Measurements from ENCODE around the gene ME3. TPM values are rescaled to one million over a fixed set of nuclear protein-coding genes. Genes with fewer than 3 reads are reported as not detected.
"Not testable (repeated sequence)": the region's sequence is repeated elsewhere in the genome, so short reads cannot be mapped to it uniquely, and the experiment has no call there.

Gene ME3
- total RNA-seq, 2 donors from 2014 or later = 13.8 to 20.3 TPM

DNA sequence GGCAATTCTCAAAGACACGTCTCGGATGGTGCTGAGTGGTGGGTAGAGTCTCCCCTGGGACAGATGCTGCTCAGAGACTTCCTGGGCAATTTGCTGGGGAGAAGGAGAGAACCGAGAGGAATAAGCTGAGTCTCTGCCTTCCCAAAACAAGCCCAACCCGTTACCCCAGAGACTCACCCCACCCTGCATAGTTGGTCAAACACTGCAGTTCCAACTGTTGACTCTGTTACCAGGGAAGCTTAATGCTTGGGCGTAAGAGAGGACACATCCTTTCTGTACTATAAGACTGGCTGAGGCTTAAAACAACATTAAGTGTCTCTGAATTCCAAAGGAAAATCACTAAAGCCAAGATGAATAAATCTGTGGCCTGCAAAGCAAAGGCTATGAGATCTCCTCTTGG, 229.6 kb downstream of the ME3 start:
- Histone ChIP-seq H3K9ac (ENCODE audit: low read depth in 2 of 2, low read length in 2 of 2) (no peak overlapping the region), H3K27me3 (no peaks in the 10 kb centered on the region), H3K4me3 (no peak overlapping the region), H3K9me3 (no peaks in the 10 kb centered on the region), H3K4me1 (no peaks in the 10 kb centered on the region), H3K36me3 (no peaks in the 10 kb centered on the region), H3K27ac (no peak overlapping the region)
- TF ChIP-seq, protein P1, sequence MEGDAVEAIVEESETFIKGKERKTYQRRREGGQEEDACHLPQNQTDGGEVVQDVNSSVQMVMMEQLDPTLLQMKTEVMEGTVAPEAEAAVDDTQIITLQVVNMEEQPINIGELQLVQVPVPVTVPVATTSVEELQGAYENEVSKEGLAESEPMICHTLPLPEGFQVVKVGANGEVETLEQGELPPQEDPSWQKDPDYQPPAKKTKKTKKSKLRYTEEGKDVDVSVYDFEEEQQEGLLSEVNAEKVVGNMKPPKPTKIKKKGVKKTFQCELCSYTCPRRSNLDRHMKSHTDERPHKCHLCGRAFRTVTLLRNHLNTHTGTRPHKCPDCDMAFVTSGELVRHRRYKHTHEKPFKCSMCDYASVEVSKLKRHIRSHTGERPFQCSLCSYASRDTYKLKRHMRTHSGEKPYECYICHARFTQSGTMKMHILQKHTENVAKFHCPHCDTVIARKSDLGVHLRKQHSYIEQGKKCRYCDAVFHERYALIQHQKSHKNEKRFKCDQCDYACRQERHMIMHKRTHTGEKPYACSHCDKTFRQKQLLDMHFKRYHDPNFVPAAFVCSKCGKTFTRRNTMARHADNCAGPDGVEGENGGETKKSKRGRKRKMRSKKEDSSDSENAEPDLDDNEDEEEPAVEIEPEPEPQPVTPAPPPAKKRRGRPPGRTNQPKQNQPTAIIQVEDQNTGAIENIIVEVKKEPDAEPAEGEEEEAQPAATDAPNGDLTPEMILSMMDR (IDR thresholded peaks at IDR 0.05) = no peak
- intact Hi-C loops (cut with DNase I) = no loop called here
- DNase-seq = no peak

DNA sequence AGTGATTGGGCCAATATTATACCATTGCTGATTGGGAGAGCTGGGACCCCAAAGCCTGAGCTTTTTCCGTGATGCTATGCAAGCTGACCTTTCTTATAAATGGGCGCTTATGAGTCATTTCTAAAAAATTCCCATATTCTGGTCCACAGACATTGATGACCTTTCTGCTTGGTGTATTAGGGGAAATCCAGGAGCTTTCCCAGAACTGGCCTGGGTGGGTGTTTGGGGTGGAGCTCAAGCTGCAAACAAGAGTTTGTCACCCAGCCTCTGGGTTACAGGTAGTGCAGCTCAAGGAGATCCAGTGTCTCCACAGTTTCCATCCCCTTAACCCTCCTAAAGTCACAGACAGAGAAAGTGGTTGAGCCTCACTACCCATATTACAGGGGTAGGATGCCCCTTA, 230.0 kb downstream of the ME3 start:
- no peaks in the 10 kb centered on the region for H3K36me3 ChIP-seq
- H3K4me1 ChIP-seq = no peaks in the 10 kb centered on the region
- intact Hi-C loops (cut with DNase I) = no loop called here
- no peak overlapping the region for H3K27ac ChIP-seq
- no peak overlapping the region for H3K4me3 ChIP-seq
- H3K27me3 ChIP-seq = no peaks in the 10 kb centered on the region
- H3K9ac ChIP-seq (ENCODE audit: low read depth in 2 of 2, low read length in 2 of 2) = no peak overlapping the region
- no peak for DNase-seq
- TF ChIP-seq, protein P1 (IDR thresholded peaks at IDR 0.05) = no peak
- H3K9me3 ChIP-seq = no peaks in the 10 kb centered on the region

DNA sequence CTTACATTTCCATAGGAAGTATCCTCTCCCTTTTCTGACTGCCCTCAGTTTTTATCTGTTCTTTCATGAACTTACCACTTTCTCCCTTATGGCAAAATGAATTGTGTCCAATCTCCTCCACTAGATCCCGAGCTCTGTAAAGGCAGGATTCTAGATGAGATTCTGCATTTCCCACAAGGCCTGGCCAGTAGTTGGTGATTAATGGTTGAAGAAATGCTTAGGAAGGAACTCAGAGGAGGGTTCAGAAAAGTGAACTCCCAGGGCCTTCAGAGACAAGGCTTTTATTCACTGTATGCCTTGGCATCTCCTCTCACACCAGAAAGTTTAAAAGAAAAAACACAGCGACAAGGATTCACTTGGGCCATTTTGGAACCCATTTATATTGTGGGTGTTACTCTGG, 231.6 kb downstream of the ME3 start:
- H3K4me1 ChIP-seq = no peaks in the 10 kb centered on the region
- no peak for DNase-seq
- intact Hi-C loops (cut with DNase I) = no loop called here
- no peak overlapping the region for H3K4me3 ChIP-seq
- no peak overlapping the region for H3K27ac ChIP-seq
- H3K9ac ChIP-seq (ENCODE audit: low read depth in 2 of 2, low read length in 2 of 2) = no peak overlapping the region
- TF ChIP-seq, protein P1 (IDR thresholded peaks at IDR 0.05) = no peak
- no peaks in the 10 kb centered on the region for H3K9me3 ChIP-seq
- H3K27me3 ChIP-seq = no peaks in the 10 kb centered on the region
- H3K36me3 ChIP-seq = no peaks in the 10 kb centered on the region

DNA sequence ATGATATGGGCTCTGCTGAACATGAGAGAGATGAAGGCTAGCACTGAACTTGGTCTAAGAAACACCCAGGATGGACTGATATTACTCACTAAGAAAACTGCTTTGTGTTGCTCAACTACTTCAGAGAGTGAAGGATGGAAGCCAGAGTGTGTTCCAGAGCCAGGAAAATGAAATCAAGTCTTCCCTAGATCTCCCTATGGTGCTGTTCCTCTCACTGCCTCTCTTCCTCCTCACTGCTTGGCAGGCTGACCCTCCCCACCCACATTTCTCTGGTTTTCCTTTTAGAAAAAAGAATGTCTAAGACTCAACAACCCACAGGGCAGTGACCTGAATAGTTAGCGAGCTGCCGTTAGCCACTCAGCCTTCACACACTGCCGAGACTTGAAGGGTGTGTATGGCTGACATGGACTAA, 232.1 kb downstream of the ME3 start:
- H3K36me3 ChIP-seq = no peaks in the 10 kb centered on the region
- no peaks in the 10 kb centered on the region for H3K9me3 ChIP-seq
- H3K9ac ChIP-seq (ENCODE audit: low read depth in 2 of 2, low read length in 2 of 2) = no peak overlapping the region
- no peak for DNase-seq
- TF ChIP-seq, protein P1 (IDR thresholded peaks at IDR 0.05) = no peak
- no peaks in the 10 kb centered on the region for H3K27me3 ChIP-seq
- intact Hi-C loops (cut with DNase I) = no loop called here
- no peak overlapping the region for H3K27ac ChIP-seq
- no peak overlapping the region for H3K4me3 ChIP-seq
- H3K4me1 ChIP-seq = no peaks in the 10 kb centered on the region

DNA sequence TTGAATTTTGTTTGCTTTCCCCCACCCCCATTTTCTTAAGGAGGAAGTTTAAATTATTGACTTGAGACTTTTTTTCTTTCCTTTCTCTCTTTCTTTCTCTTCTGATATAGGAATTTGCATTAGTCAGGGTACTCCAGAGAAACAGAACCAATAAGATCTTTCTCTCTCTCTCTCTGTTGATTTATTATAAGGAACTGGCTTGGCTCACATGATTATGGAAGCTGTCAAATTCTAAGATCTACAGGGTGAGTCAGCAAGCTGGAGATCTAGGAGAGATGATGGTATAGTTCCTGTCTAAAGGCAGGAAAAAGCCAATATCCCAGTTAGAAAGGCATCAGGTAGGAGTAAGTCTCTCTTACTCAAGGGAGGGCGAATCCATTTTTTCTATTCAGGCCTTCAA, 233.7 kb downstream of the ME3 start:
- H3K9me3 ChIP-seq = no peaks in the 10 kb centered on the region
- no peaks in the 10 kb centered on the region for H3K36me3 ChIP-seq
- no peak overlapping the region for H3K4me3 ChIP-seq
- H3K27ac ChIP-seq = no peak overlapping the region
- no peak for DNase-seq
- H3K4me1 ChIP-seq = no peaks in the 10 kb centered on the region
- no peak overlapping the region for H3K9ac ChIP-seq (ENCODE audit: low read depth in 2 of 2, low read length in 2 of 2)
- intact Hi-C loops (cut with DNase I) = no loop called here
- TF ChIP-seq, protein P1 (IDR thresholded peaks at IDR 0.05) = no peak
- H3K27me3 ChIP-seq = no peaks in the 10 kb centered on the region

DNA sequence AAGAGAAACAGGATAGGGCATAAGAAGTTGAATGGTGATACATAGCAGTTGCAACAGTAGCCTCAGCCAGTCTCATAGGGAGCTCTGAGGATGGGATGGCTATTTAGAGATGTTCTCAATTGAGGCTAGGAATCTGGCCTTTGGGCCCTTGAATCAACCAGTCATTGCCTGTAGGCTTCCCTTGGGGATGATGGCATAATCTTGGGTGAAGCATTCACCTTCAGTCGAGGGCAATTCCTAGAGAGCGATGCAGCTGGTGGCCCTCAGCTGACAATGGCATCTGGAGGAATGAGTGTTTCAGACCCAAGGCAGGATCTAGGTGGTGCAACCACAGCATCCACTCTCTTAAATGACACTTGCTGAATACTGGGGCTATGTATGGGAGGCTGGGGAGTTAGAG, 236.7 kb downstream of the ME3 start:
- H3K36me3 ChIP-seq = no peaks in the 10 kb centered on the region
- H3K9me3 ChIP-seq = no peaks in the 10 kb centered on the region
- no peak overlapping the region for H3K27ac ChIP-seq
- no peak overlapping the region for H3K9ac ChIP-seq (ENCODE audit: low read depth in 2 of 2, low read length in 2 of 2)
- no peak for DNase-seq
- H3K4me3 ChIP-seq = no peak overlapping the region
- H3K27me3 ChIP-seq = no peaks in the 10 kb centered on the region
- intact Hi-C loops (cut with DNase I) = no loop called here
- no peaks in the 10 kb centered on the region for H3K4me1 ChIP-seq
- TF ChIP-seq, protein P1 (IDR thresholded peaks at IDR 0.05) = no peak

DNA sequence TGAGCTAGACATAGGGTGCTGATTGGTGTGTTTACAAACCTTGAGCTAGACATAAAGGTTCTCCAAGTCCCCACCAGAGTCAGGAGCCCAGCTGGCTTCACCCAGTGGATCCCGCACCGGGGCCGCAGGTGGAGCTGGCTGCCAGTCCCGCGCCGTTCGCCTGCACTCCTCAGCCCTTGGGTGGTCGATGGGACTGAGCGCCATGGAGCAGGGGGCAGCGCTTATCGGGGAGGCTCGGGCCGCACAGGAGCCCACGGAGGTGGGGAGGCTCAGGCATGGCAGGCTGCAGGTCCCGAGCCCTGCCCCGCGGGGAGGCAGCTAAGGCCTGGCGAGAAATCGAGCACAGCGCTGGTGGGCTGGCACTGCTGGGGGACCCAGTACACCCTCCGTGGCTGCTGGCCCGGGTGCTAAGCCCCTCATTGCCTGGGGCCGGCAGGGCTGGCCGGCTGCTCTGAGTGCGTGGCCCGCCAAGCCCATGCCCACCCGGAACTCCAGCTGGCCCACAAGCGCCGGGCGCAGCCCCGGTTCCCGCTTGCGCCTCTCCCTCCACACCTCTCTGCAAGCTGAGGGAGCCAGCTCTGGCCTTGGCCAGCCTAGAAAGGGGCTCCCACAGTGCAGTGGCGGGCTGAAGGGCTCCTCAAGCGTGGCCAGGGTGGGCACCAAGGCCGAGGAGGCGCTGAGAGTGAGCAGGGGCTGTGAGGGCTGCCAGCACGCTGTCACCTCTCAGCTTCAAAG, 238.9 kb downstream of the ME3 start:
- H3K27ac ChIP-seq; H3K27me3 ChIP-seq; H3K4me1 ChIP-seq; H3K9ac ChIP-seq (ENCODE audit: low read depth in 2 of 2, low read length in 2 of 2); H3K9me3 ChIP-seq; H3K4me3 ChIP-seq; H3K36me3 ChIP-seq; intact Hi-C loops (cut with DNase I); DNase-seq: not testable (repeated sequence)

Data from colonic mucosa (tissue), 4 donors.